H54 (cell line): ENCODE measurements around the gene MCF2L.

Source experiments
- DNase-seq: peaks from one replicate; pipeline ENCODE4 v3.0.0; 2011; ENCODE audit warnings: low spot score, mixed read lengths; ENCODE audit not compliant: insufficient read length
- FAIRE-seq: peaks from 3 replicates; lab custom pipeline; 2011; peaks lifted over from hg19 to GRCh38; lab: Jason Lieb, UNC
- POLR2A ChIP-seq: IDR thresholded peaks from 2 replicates; pipeline ENCODE4 v1.6.1; 2011; ENCODE audit warnings: low read depth, mild to moderate bottlenecking, low read length

MCF2L gene

GRCh38 chr13:112976526-112976925 is 7.5 kb downstream of the MCF2L start:
- FAIRE-seq: no peak
- DNase-seq: no peak
- TF ChIP-seq POLR2A: no peak

GRCh38 chr13:112977091-112977490 is 8.1 kb downstream of the MCF2L start:
- TF ChIP-seq POLR2A: no peak
- no peak for DNase-seq
- no peak for FAIRE-seq

- FAIRE-seq (no peak), DNase-seq (no peak)
- no peak for TF ChIP-seq POLR2A
Observed at GRCh38 chr13:112977525-112977924, 8.5 kb downstream of the MCF2L start.

- no peak for FAIRE-seq
- TF ChIP-seq POLR2A: no peak
- no peak for DNase-seq
Observed at GRCh38 chr13:112978561-112979405, 9.8 kb downstream of the MCF2L start.

- no peak for TF ChIP-seq POLR2A
- FAIRE-seq (no peak), DNase-seq (no peak)
Observed at GRCh38 chr13:112979406-112979902, 10.4 kb downstream of the MCF2L start.

DNA sequence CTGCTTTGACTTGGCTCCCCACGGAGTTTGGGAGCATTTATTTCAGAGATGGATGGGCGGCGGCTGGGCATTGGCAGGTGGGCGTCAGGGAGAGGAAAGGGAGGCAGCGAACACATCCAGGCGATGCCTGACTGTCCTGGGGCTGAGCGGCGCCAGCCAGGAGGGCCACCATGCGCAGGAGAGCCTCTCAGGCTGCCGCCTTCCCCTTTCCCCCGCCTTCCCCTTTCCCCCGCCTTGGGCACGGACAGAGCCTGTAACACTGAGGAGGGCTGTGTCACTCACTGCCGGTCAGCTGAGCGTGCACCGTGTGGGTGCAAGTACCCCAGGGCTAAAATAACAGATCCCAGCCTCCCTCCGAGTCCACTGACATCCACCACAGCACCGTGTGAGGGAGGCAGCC is 11.4 kb downstream of the MCF2L start:
- no peak for FAIRE-seq
- TF ChIP-seq POLR2A: no peak
- no peak for DNase-seq

- DNase-seq (no peak), FAIRE-seq (no peak)
- no peak for TF ChIP-seq POLR2A
Observed at GRCh38 chr13:112981451-112981850, 12.4 kb downstream of the MCF2L start.

GRCh38 chr13:112982281-112983041 is 13.4 kb downstream of the MCF2L start:
- DNase-seq: no peak
- no peak for FAIRE-seq
- TF ChIP-seq POLR2A: no peak

- DNase-seq (no peak), FAIRE-seq (no peak)
- TF ChIP-seq POLR2A: no peak
Observed at GRCh38 chr13:112983042-112983305, 14.0 kb downstream of the MCF2L start.

- FAIRE-seq (no peak), DNase-seq (no peak)
- TF ChIP-seq POLR2A: no peak
Observed at GRCh38 chr13:112983428-112984196, 14.6 kb downstream of the MCF2L start.

- FAIRE-seq: no peak
- TF ChIP-seq POLR2A: no peak
- no peak for DNase-seq
Observed at GRCh38 chr13:112984501-112984900, 15.5 kb downstream of the MCF2L start.

DNA sequence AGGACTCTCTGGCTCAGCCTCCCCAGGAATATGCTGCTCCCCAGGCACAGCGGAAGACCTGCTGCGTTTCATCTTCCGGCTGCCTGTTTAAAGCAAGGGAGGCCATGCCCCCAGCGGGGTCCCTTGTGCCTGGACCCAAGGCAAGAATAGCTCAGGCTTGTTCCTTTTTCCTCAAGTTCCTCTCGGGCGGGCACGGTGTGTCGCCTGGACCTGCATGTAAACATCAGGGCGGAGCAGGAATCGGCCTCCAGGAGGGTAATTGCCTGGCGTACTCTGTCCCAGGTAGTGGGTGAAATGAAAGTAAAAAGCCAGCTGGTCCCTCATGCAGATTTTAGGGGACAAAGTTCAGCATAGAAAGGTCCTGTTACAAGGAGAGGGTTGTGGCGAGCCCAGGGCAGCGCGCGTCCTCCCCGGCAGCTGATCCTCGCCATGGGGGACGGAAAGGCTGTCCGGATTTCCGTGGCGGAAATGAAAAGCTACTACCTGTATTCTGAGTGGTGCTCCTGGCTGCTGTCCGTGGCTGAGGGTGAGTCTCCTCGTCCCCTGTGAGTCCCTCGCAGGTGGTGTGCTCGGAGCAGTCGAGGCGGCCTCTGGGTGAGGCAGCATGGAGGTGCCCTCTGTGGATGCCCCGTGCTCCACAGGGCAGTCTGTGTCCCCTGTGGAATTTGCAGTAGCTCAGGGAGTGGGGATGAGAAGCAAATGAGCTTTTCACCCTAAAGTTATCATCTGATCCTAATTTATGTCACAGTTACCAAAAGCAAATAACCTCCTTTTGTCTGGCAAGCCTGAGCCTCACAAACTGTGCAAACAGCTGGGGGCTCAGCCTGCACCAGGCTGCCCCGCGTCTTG is 16.2 kb downstream of the MCF2L start:
- DNase-seq: no peak
- no peak for FAIRE-seq
- TF ChIP-seq POLR2A: no peak

DNA sequence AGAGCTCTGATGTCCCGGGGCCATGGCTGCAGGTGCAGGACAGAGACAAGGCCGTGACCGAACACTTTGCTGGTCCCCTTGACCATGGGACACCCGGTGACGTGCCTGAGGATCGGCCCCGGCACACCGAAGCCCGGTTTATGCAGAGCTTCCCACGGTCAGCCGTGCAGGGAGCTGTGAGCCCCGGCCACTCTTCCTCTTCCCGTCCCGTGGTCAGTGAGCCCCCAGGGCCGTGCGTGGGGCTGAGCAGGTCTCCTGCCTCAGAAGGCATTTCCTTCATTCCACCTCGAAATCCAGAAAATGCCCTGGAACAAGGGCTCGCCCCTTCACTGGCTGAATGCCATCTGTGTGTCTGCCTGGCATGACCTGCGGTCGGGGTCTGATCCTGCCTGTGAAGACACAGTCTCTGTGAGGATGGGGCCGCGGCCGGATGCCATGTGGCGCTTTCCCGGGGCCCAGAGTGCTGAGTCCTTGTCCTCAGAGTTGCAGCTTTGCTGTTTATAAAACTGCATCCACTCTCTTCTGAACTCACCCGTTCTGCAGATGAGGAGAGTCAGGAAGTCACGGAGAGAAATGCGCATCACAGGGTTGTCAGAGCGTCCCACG is 16.9 kb downstream of the MCF2L start:
- DNase-seq (no peak), FAIRE-seq (no peak)
- no peak for TF ChIP-seq POLR2A
